ENCODE measurements around the gene PARD3B.
A peak's percentile ranks its signal among the peaks of the same experiment; 100 is the strongest.

The PARD3B gene

GRCh38 chr2:205069928-205070327 lies 524.7 kb downstream of the PARD3B start:
- no peak for DNase-seq (ENCODE audit: extremely low spot score, insufficient read length, low read depth)

GRCh38 chr2:205070889-205071288 lies 525.6 kb downstream of the PARD3B start:
- DNase-seq (ENCODE audit: extremely low spot score, insufficient read length, low read depth) (no peak), FAIRE-seq (no peak)

More at GRCh38 chr2:205069928-205070327, 524.7 kb downstream of the PARD3B start:
- FAIRE-seq = no peak

GRCh38 chr2:205073433-205074020 lies 528.3 kb downstream of the PARD3B start:
- FAIRE-seq (no peak), DNase-seq (ENCODE audit: extremely low spot score, insufficient read length, low read depth) (no peak)

GRCh38 chr2:205076405-205076804 lies 531.1 kb downstream of the PARD3B start:
- DNase-seq (ENCODE audit: extremely low spot score, insufficient read length, low read depth) (no peak), FAIRE-seq (no peak)

- no peak for DNase-seq (ENCODE audit: extremely low spot score, insufficient read length, low read depth)
- FAIRE-seq = no peak
Measured at GRCh38 chr2:205077159-205077558, 531.9 kb downstream of the PARD3B start.

- FAIRE-seq (no peak), DNase-seq (ENCODE audit: extremely low spot score, insufficient read length, low read depth) (no peak)
Measured at GRCh38 chr2:205078762-205079161, 533.5 kb downstream of the PARD3B start.

GRCh38 chr2:205079173-205079572 lies 533.9 kb downstream of the PARD3B start:
- FAIRE-seq (no peak), DNase-seq (ENCODE audit: extremely low spot score, insufficient read length, low read depth) (no peak)

- FAIRE-seq (no peak), DNase-seq (ENCODE audit: extremely low spot score, insufficient read length, low read depth) (no peak)
Measured at GRCh38 chr2:205086662-205087061, 541.4 kb downstream of the PARD3B start.

GRCh38 chr2:205087862-205088261 lies 542.6 kb downstream of the PARD3B start:
- FAIRE-seq (no peak), DNase-seq (ENCODE audit: extremely low spot score, insufficient read length, low read depth) (no peak)

GRCh38 chr2:205089958-205090357 lies 544.7 kb downstream of the PARD3B start:
- FAIRE-seq (no peak), DNase-seq (ENCODE audit: extremely low spot score, insufficient read length, low read depth) (no peak)

GRCh38 chr2:205091411-205091810 lies 546.1 kb downstream of the PARD3B start:
- DNase-seq (ENCODE audit: extremely low spot score, insufficient read length, low read depth) (no peak), FAIRE-seq (no peak)

- no peak for FAIRE-seq
- no peak for DNase-seq (ENCODE audit: extremely low spot score, insufficient read length, low read depth)
Measured at GRCh38 chr2:205094031-205094430, 548.8 kb downstream of the PARD3B start.

- DNase-seq (ENCODE audit: extremely low spot score, insufficient read length, low read depth) (no peak), FAIRE-seq (no peak)
Measured at GRCh38 chr2:205103699-205104098, 558.4 kb downstream of the PARD3B start.

- DNase-seq (ENCODE audit: extremely low spot score, insufficient read length, low read depth) = no peak
- FAIRE-seq = no peak
Measured at GRCh38 chr2:205107810-205108209, 562.5 kb downstream of the PARD3B start.

- FAIRE-seq = no peak
Measured at GRCh38 chr2:205115511-205115910, 570.2 kb downstream of the PARD3B start.

GRCh38 chr2:205117125-205117524 lies 571.9 kb downstream of the PARD3B start:
- DNase-seq (ENCODE audit: extremely low spot score, insufficient read length, low read depth) (no peak), FAIRE-seq (no peak)

More at GRCh38 chr2:205115511-205115910, 570.2 kb downstream of the PARD3B start:
- no peak for DNase-seq (ENCODE audit: extremely low spot score, insufficient read length, low read depth)

GRCh38 chr2:205119136-205119535 lies 573.9 kb downstream of the PARD3B start:
- no peak for DNase-seq (ENCODE audit: extremely low spot score, insufficient read length, low read depth)
- FAIRE-seq = no peak

- FAIRE-seq (no peak), DNase-seq (ENCODE audit: extremely low spot score, insufficient read length, low read depth) (no peak)
Measured at GRCh38 chr2:205128726-205129125, 583.5 kb downstream of the PARD3B start.

- FAIRE-seq = no peak
- DNase-seq (ENCODE audit: extremely low spot score, insufficient read length, low read depth) = no peak
Measured at GRCh38 chr2:205129531-205129930, 584.3 kb downstream of the PARD3B start.

GRCh38 chr2:205130111-205130829 lies 585.0 kb downstream of the PARD3B start:
- FAIRE-seq (peak; percentile 18), DNase-seq (ENCODE audit: extremely low spot score, insufficient read length, low read depth) (no peak)

- DNase-seq (ENCODE audit: extremely low spot score, insufficient read length, low read depth) = no peak
- no peak for FAIRE-seq
Measured at GRCh38 chr2:205133544-205133943, 588.3 kb downstream of the PARD3B start.

GRCh38 chr2:205138735-205139134 lies 593.5 kb downstream of the PARD3B start:
- FAIRE-seq = no peak
- no peak for DNase-seq (ENCODE audit: extremely low spot score, insufficient read length, low read depth)

All from GM18507 (cell line).